Raji (cell line): ENCODE results near the gene ZCWPW1.

Experiments
- POLR2A ChIP-seq: IDR thresholded peaks from 2 replicates; pipeline ENCODE4 v1.6.1; 2011; ENCODE audit warnings: low read depth, low read length, control low read depth; ENCODE audit not compliant: insufficient read depth

The ZCWPW1 gene

GRCh38 chr7:100429637-100430492, 1.4 kb upstream of the ZCWPW1 start, which contains the start of gene MEPCE:
TSS of gene MEPCE (plus strand) at chr7:100429831. CDS start at chr7:100430019, 188 bp downstream.
- TF ChIP-seq POLR2A: peak; percentile 67

- peak; percentile 72 for TF ChIP-seq POLR2A
Observed at GRCh38 chr7:100428967-100429636, 599 bp upstream of the ZCWPW1 start.

DNA sequence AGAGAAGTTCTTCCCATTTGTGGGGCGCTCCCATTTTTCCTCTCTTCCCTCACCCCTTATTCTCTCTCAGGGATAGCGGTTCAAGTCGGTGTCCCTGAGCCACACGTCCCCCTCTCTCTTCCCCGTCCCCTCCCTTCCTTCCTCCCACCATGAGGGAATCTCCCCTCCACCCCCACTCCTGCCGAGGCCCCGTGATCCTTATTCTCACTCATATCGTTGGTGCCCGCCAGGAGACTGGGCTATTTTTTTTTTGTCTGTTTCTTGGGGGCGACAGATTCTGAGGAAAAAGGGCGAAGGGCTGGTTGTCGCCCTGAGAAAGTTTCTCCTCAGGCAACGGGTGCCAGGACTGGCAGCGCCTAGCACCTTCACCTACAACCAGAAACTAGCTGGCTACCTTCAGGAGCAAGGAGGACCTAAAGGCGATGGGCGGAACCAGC, 723 bp downstream of the ZCWPW1 start:
- no peak for TF ChIP-seq POLR2A

- no peak for TF ChIP-seq POLR2A
Observed at GRCh38 chr7:100426516-100426915, 2.0 kb downstream of the ZCWPW1 start.

GRCh38 chr7:100425347-100425746, 3.2 kb downstream of the ZCWPW1 start:
- no peak for TF ChIP-seq POLR2A

GRCh38 chr7:100423315-100423714, 5.2 kb downstream of the ZCWPW1 start:
- TF ChIP-seq POLR2A: no peak

GRCh38 chr7:100419660-100420226, 8.8 kb downstream of the ZCWPW1 start:
- no peak for TF ChIP-seq POLR2A

DNA sequence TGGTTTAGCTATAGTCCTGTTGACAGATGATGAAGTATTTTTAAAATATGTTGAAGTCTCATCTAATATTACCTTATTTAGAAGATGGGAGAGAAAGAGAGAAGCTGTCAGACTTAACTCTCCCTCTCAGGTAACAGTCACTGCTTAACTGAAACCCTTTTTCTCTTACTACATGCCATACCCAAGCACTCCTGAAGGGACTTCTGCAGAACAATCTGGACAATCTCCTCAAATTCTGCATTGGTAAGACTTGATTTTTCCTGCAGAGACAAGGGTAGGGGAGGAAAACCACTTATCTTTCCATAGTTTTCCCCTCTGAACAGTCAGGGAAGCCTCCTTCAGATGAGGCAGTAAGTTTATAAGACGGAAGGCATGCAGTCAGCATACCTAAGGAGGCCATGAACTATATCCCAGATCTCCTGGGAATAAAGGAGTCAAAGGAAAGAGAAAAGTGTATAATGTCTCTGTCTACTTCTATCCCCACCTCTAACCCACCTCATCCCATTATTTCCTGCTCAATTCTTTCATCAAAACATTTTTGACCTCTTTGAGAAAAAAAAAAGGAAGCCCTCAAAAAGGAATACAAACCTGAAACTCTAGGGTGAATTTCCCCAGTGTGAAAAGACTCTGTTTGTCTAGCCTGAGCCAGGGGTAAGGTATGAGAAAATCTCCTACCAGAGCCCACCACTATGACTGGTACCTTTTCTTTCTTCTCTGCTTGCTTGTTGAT, 9.4 kb downstream of the ZCWPW1 start:
- TF ChIP-seq POLR2A: no peak

DNA sequence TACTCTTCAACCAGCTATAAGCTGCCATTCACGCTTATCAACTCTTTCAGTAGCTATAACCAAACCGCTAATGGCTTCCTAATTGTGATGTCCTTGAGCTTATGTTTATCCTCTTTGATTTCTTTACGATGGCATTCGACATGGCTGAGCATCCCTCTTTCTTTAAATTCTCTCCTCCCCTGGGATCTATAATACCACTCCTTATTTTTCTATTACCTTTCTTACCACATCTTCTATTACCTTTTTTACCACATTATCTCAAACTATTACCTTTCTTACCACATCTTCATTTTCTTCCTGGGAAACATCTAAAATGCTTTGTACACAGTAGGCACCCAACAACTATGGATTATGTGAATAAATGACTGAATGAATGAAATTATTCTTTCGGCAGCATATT, 13.1 kb downstream of the ZCWPW1 start:
- TF ChIP-seq POLR2A: no peak

GRCh38 chr7:100413889-100414288, 14.6 kb downstream of the ZCWPW1 start:
- no peak for TF ChIP-seq POLR2A

- no peak for TF ChIP-seq POLR2A
Observed at GRCh38 chr7:100413346-100413745, 15.2 kb downstream of the ZCWPW1 start.

DNA sequence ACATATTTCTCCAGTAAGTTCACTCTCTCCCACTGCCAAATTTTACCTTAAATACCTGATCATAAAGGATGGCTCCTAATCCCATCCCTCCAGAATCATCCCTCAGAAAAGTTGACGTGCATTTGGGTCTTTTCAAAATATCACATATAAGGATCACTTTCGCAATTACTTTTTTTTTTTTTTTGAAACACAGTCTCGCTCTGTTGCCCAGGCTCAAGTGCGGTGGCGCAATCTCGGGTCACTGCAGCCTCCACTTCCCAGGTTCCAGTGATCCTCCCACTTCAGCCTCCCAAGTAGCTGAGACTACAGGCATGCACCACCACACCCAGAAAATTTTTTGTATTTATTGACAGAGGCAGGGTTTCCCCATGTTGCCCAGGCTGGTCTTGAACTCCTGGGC, 17.4 kb downstream of the ZCWPW1 start:
- no peak for TF ChIP-seq POLR2A

DNA sequence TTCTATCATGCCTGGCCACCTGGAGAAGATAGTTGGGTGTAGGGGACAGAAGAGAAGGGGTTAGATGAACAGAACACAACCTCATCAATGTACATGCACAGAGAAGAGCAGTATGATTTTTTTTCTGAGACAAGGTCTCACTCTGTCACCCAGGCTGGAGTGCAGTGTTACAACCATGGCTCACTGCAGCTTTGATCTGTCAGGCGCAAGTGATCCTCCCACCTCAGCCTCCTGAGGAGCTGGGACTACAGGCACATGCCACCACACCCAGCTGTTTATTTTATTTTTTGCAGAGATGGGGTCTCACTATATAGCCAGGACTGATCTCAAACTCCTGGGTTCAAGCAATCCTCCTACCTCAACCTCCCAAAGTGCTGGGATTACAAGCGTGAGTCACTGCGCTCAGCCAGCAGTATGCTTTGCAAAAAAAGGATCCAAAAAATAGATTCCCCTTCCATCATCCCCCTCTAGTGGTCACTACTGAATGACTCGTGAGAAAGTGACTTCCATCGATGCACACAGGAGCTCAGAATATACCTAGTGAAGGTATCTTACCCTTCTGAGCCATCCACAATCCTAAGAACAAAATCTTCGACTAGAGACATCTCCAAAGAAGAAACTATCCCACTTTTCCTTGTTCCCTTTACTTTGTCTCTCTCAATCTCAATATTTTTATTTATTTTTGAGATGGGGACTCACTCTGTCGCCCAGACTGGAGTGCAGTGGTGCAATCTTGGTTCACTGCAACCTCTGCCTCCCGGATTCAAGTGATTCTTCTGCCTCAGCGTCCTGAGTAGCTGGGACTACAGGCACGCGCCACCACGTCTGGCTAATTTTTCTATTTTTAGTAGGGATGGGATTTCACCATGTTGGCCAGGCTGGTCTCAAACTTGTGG, 21.0 kb downstream of the ZCWPW1 start:
- TF ChIP-seq POLR2A: no peak

GRCh38 chr7:100406767-100407166, 21.7 kb downstream of the ZCWPW1 start:
- TF ChIP-seq POLR2A: no peak
